Measurements from ENCODE around the gene IL17REL. TPM values are rescaled to one million over a fixed set of nuclear protein-coding genes. Genes with fewer than 3 reads are reported as not detected.

IL17REL gene
- total and polyA plus RNA-seq, 2 of the 13 experiments (the other 11 are each of a cell fraction or from before 2014, with no cell fraction given) = not detected

DNA sequence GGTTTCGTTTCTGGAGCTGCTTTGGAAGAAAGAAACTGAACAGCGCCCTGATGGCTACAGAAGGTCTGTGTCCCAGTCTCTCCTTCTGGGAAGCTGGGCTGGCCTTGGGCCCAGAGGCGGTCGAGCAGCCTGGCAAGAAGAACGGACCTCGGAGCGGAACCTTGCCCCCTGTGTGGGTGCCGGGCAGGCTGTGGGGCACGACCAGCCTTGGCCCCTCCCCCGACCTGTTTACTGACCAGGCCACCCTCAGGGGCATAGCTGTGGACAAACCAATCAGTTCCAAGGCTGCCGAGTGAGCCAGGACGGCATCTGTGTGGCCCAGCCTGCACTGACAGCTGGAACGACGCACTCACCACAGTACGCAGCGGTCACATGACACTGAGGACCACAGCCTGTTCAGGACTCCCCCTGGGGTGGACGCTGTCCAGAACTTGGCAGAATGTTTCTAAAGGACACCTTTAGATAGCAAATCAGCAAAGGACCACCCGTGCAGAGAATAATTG is 44.8 kb downstream of the IL17REL start (continued):
- TF ChIP-seq HBP1 (CRISPR knock-in tag; IDR thresholded peaks at IDR 0.05; ENCODE audit: low read depth) (peak; percentile 49; the same call in 1 of the 2 replicates), HDAC1 (CRISPR knock-in tag; IDR thresholded peaks at IDR 0.05) (peak; percentile 57), SOX5 (CRISPR knock-in tag; IDR thresholded peaks at IDR 0.05; ENCODE audit: borderline replicate concordance) (peak; percentile 6; the same call in 1 of the 2 replicates), KLF15 (CRISPR knock-in tag; IDR thresholded peaks at IDR 0.05; ENCODE audit: borderline replicate concordance) (no peak), NR2F1 (CRISPR knock-in tag; IDR thresholded peaks at IDR 0.05) (no peak), STAT6 (CRISPR knock-in tag; IDR thresholded peaks at IDR 0.05; ENCODE audit: borderline replicate concordance) (no peak), ADNP (CRISPR knock-in tag; IDR thresholded peaks at IDR 0.05) (no peak), NR2F6 (IDR thresholded peaks at IDR 0.05) (no peak), NR2F6 (CRISPR knock-in tag; IDR thresholded peaks at IDR 0.05) (peak; percentile 54; the same call in 1 of the 2 replicates), ZFX (CRISPR knock-in tag; IDR thresholded peaks at IDR 0.05; ENCODE audit: low read depth) (peak; percentile 20), SUZ12 (IDR thresholded peaks at IDR 0.05; ENCODE audit: low read depth, low read length) (no peak), TCF7L2 (IDR thresholded peaks at IDR 0.05; ENCODE audit: low read depth, low read length) (no peak), ZNF713 (CRISPR knock-in tag; IDR thresholded peaks at IDR 0.05) (no peak), TP53 (CRISPR knock-in tag; conservative IDR thresholded peaks at IDR 0.05) (no peak), CHCHD3 (CRISPR knock-in tag; IDR thresholded peaks at IDR 0.05) (no peak), TBL1XR1 (IDR thresholded peaks at IDR 0.05; ENCODE audit: borderline replicate concordance, low read length, partially characterized antibody) (no peak), TAF1 (CRISPR knock-in tag; IDR thresholded peaks at IDR 0.05) (no peak; the same call in 1 of the 2 replicates), ZFP36L1 (CRISPR knock-in tag; IDR thresholded peaks at IDR 0.05) (no peak), SMAD3 (CRISPR knock-in tag; IDR thresholded peaks at IDR 0.05) (no peak), ZNF317 (CRISPR knock-in tag; IDR thresholded peaks at IDR 0.05) (0 out of 2 replicates have a peak, but pooled peaks have one; percentile 33), CHD2 (IDR thresholded peaks at IDR 0.05; ENCODE audit: low read depth, low read length) (no peak)
- TF ChIP-seq, protein P1, sequence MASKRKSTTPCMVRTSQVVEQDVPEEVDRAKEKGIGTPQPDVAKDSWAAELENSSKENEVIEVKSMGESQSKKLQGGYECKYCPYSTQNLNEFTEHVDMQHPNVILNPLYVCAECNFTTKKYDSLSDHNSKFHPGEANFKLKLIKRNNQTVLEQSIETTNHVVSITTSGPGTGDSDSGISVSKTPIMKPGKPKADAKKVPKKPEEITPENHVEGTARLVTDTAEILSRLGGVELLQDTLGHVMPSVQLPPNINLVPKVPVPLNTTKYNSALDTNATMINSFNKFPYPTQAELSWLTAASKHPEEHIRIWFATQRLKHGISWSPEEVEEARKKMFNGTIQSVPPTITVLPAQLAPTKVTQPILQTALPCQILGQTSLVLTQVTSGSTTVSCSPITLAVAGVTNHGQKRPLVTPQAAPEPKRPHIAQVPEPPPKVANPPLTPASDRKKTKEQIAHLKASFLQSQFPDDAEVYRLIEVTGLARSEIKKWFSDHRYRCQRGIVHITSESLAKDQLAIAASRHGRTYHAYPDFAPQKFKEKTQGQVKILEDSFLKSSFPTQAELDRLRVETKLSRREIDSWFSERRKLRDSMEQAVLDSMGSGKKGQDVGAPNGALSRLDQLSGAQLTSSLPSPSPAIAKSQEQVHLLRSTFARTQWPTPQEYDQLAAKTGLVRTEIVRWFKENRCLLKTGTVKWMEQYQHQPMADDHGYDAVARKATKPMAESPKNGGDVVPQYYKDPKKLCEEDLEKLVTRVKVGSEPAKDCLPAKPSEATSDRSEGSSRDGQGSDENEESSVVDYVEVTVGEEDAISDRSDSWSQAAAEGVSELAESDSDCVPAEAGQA (IDR thresholded peaks at IDR 0.05; ENCODE audit: low read depth) = no peak
- TF ChIP-seq, protein P1 (CRISPR knock-in tag; IDR thresholded peaks at IDR 0.05; ENCODE audit: borderline replicate concordance) = no peak

All from HepG2 (cell line).